Measurements from ENCODE around the gene PAEP.
"Not testable (repeated sequence)": the region's sequence is repeated elsewhere in the genome, so short reads cannot be mapped to it uniquely, and the experiment has no call there.

PAEP gene

GRCh38 chr9:135561391-135562234 is at the start of gene PAEP:
TSS of gene PAEP (plus strand) at chr9:135561756.
- no peak for DNase-seq (ENCODE audit: low read depth)

GRCh38 chr9:135512241-135512603 is 49.3 kb upstream of the PAEP start:
- DNase-seq (ENCODE audit: low read depth), result no peak

GRCh38 chr9:135512904-135513303 is 48.7 kb upstream of the PAEP start:
- DNase-seq (ENCODE audit: low read depth), result no peak

- no peak for DNase-seq (ENCODE audit: low read depth)
Measured at GRCh38 chr9:135513351-135513846, 48.2 kb upstream of the PAEP start.

- DNase-seq (ENCODE audit: low read depth), result not testable (repeated sequence)
Measured at GRCh38 chr9:135513906-135514305, 47.6 kb upstream of the PAEP start.

- DNase-seq (ENCODE audit: low read depth), result no peak
Measured at GRCh38 chr9:135514342-135515082, 47.0 kb upstream of the PAEP start.

- DNase-seq (ENCODE audit: low read depth), result no peak
Measured at GRCh38 chr9:135515083-135515951, 46.2 kb upstream of the PAEP start.

GRCh38 chr9:135516132-135516860 is 45.3 kb upstream of the PAEP start:
- DNase-seq (ENCODE audit: low read depth), result no peak

- DNase-seq (ENCODE audit: low read depth), result no peak
Measured at GRCh38 chr9:135517407-135517822, 44.1 kb upstream of the PAEP start.

- DNase-seq (ENCODE audit: low read depth), result no peak
Measured at GRCh38 chr9:135519179-135519971, 42.2 kb upstream of the PAEP start.

GRCh38 chr9:135520916-135521607 is 40.5 kb upstream of the PAEP start, which contains the start of gene LCN1:
TSS of gene LCN1 (plus strand) at chr9:135521440. CDS start at chr9:135521498, 58 bp downstream.
- no peak for DNase-seq (ENCODE audit: low read depth)

GRCh38 chr9:135521608-135522095 is 39.9 kb upstream of the PAEP start:
- DNase-seq (ENCODE audit: low read depth), result no peak

GRCh38 chr9:135522137-135522877 is 39.2 kb upstream of the PAEP start:
- no peak for DNase-seq (ENCODE audit: low read depth)

- DNase-seq (ENCODE audit: low read depth), result no peak
Measured at GRCh38 chr9:135522931-135523330, 38.6 kb upstream of the PAEP start.

- DNase-seq (ENCODE audit: low read depth), result no peak
Measured at GRCh38 chr9:135523521-135524129, 37.9 kb upstream of the PAEP start.

GRCh38 chr9:135524130-135524861 is 37.3 kb upstream of the PAEP start:
- DNase-seq (ENCODE audit: low read depth), result no peak

- DNase-seq (ENCODE audit: low read depth), result no peak
Measured at GRCh38 chr9:135525241-135526088, 36.1 kb upstream of the PAEP start.

Data from non-pigmented ciliary epithelial cell (primary cell).